KMS-11 (cell line): Measurements from ENCODE around the gene CERCAM.

Experiments used
- H2AFZ ChIP-seq: fragments of 200-600 bp; sonication (generic); 2 replicates; pipeline ENCODE4 v1.6.1; 2016; ENCODE audit warnings: antibody characterized with exemption, mixed run types, low read depth
- H3K27ac ChIP-seq: fragments of 200-600 bp; sonication (generic); 2 replicates; pipeline ENCODE4 v1.6.1; 2016; ENCODE audit warnings: mild to moderate bottlenecking, mixed run types
- H3K27me3 ChIP-seq: fragments of 200-600 bp; sonication (generic); 2 replicates; pipeline ENCODE4 v1.6.1; 2017; ENCODE audit warnings: mild to moderate bottlenecking, low read depth, mixed run types, moderate library complexity; ENCODE audit not compliant: insufficient read depth
- H3K36me3 ChIP-seq: fragments of 200-600 bp; sonication (generic); 2 replicates; pipeline ENCODE4 v1.6.1; 2017; ENCODE audit warnings: mild to moderate bottlenecking, mixed run types; ENCODE audit not compliant: insufficient read depth
- H3K4me1 ChIP-seq: fragments of 200-600 bp; sonication (generic); 2 replicates; pipeline ENCODE4 v1.6.1; 2016; ENCODE audit warnings: mild to moderate bottlenecking, low read depth, mixed run types; ENCODE audit not compliant: poor library complexity, severe bottlenecking
- H3K4me2 ChIP-seq: fragments of 200-600 bp; sonication (generic); 2 replicates; pipeline ENCODE4 v1.7.0; 2016; ENCODE audit warnings: mild to moderate bottlenecking, mixed run types
- H3K4me3 ChIP-seq: fragments of 200-600 bp; sonication (generic); IDR thresholded peaks from 2 replicates; pipeline ENCODE4 v1.6.1; 2017; ENCODE audit warnings: low read depth, low read length, mixed read lengths; ENCODE audit not compliant: insufficient read depth
- H3K79me2 ChIP-seq: fragments of 200-600 bp; sonication (generic); 2 replicates; pipeline ENCODE4 v1.6.1; 2016; ENCODE audit warnings: low read depth, mixed run types; ENCODE audit not compliant: insufficient read depth
- H3K9ac ChIP-seq: fragments of 200-600 bp; sonication (generic); 2 replicates; pipeline ENCODE4 v1.6.1; 2016; ENCODE audit warnings: mild to moderate bottlenecking, mixed run types
- H4K20me1 ChIP-seq: fragments of 200-600 bp; sonication (generic); 2 replicates; pipeline ENCODE4 v1.6.1; 2016; ENCODE audit warnings: mild to moderate bottlenecking, mixed run types; ENCODE audit not compliant: insufficient read depth
- CTCF ChIP-seq: fragments of 200-600 bp; sonication (generic); conservative IDR thresholded peaks from 2 replicates; pipeline ENCODE4 v1.6.1; 2017; ENCODE audit warnings: low read depth, mild to moderate bottlenecking, antibody characterized with exemption, low read length, moderate library complexity, mixed read lengths

The CERCAM gene

GRCh38 chr9:128481561-128481960 lies 60.9 kb downstream of the CERCAM start:
- H3K4me2 ChIP-seq = no peak overlapping the region
- H3K4me3 ChIP-seq = no peak overlapping the region
- H2AFZ ChIP-seq = no peak overlapping the region
- no peaks in the 10 kb centered on the region for H3K79me2 ChIP-seq
- no peaks in the 10 kb centered on the region for H3K27me3 ChIP-seq
- H3K36me3 ChIP-seq = no peaks in the 10 kb centered on the region
- H4K20me1 ChIP-seq = no peaks in the 10 kb centered on the region
- H3K27ac ChIP-seq = no peak overlapping the region
- no peak for TF ChIP-seq CTCF
- H3K4me1 ChIP-seq = no peaks in the 10 kb centered on the region
- H3K9ac ChIP-seq = no peak overlapping the region

- Histone ChIP-seq H3K79me2 (no peaks in the 10 kb centered on the region), H3K27ac (no peak overlapping the region), H3K36me3 (no peaks in the 10 kb centered on the region), H2AFZ (no peak overlapping the region), H3K9ac (no peak overlapping the region), H3K4me3 (no peak overlapping the region), H3K27me3 (no peaks in the 10 kb centered on the region), H4K20me1 (no peaks in the 10 kb centered on the region), H3K4me2 (no peak overlapping the region), H3K4me1 (no peaks in the 10 kb centered on the region)
- no peak for TF ChIP-seq CTCF
Observed at GRCh38 chr9:128482186-128482585, 61.5 kb downstream of the CERCAM start.

GRCh38 chr9:128484686-128485413 lies 64.2 kb downstream of the CERCAM start:
- H4K20me1 ChIP-seq = no peaks in the 10 kb centered on the region
- no peak overlapping the region for H3K9ac ChIP-seq
- no peak overlapping the region for H2AFZ ChIP-seq
- H3K27ac ChIP-seq = no peak overlapping the region
- H3K4me2 ChIP-seq = no peak overlapping the region
- no peak overlapping the region for H3K4me3 ChIP-seq
- no peaks in the 10 kb centered on the region for H3K4me1 ChIP-seq
- H3K79me2 ChIP-seq = no peaks in the 10 kb centered on the region
- H3K27me3 ChIP-seq = no peaks in the 10 kb centered on the region
- TF ChIP-seq CTCF = no peak
- H3K36me3 ChIP-seq = no peaks in the 10 kb centered on the region

GRCh38 chr9:128485414-128485855 lies 64.8 kb downstream of the CERCAM start:
- no peak overlapping the region for H3K4me3 ChIP-seq
- no peaks in the 10 kb centered on the region for H4K20me1 ChIP-seq
- H3K27me3 ChIP-seq = no peaks in the 10 kb centered on the region
- H3K4me2 ChIP-seq = no peak overlapping the region
- TF ChIP-seq CTCF = no peak
- H3K79me2 ChIP-seq = no peaks in the 10 kb centered on the region
- H3K9ac ChIP-seq = no peak overlapping the region
- H3K4me1 ChIP-seq = no peaks in the 10 kb centered on the region
- no peaks in the 10 kb centered on the region for H3K36me3 ChIP-seq
- no peak overlapping the region for H2AFZ ChIP-seq
- H3K27ac ChIP-seq = no peak overlapping the region
